HG02763 (cell line): Measurements from ENCODE around the gene GSK3B.

Source experiments
- ATAC-seq: cut with Tn5 transposase; IDR thresholded peaks from one replicate; pipeline ENCODE4 v1.9.1; 2021; ENCODE audit warnings: mild to moderate bottlenecking, moderate library complexity; ENCODE audit not compliant: unreplicated experiment

Gene GSK3B

DNA sequence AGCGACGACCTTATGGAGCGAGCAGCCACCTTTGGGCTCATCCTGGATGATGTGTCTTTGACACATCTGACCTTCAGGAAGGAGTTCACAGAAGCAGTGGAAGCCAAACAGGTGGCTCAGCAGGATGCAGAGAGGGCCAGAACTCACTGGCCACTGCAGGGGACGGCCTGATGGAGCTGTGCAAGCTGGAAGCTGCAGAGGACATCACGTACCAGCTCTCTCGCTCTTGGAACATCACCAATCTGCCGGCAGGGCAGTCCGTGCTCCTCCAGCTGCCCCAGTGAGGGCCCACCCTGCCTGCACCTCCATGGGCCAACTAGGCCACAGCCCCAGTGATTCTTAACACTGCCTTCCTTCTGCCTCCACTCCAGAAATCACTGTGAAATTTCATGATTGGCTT, 302.0 kb downstream of the GSK3B start:
- ATAC-seq, result no peak

- ATAC-seq, result no peak
These were observed 303.9 kb downstream of the GSK3B start for GRCh38 chr3:119790369-119790768.

GRCh38 chr3:119786409-119786808, 307.8 kb downstream of the GSK3B start:
- no peak for ATAC-seq

- no peak for ATAC-seq
These were observed 310.4 kb downstream of the GSK3B start for GRCh38 chr3:119783883-119784282.

DNA sequence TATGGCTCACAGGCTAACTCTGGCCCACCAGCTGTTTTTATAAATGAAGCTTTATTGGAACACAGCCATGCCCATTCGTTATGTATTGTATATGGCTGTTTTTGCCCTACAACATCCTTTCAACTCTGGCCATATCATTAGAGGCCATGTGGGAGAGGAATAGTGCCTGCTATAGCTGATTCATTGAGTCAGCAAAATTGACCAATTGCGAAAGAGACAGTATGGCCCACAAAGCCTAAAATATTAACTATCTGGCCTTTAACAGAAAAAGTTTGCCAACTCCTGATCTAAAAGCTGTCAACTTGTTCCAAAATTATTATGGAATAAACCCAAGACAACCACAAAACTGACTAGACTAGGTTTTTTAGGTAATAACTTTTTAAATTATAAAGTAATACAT, 311.0 kb downstream of the GSK3B start:
- ATAC-seq, result no peak

GRCh38 chr3:119782460-119782859, 311.8 kb downstream of the GSK3B start:
- no peak for ATAC-seq

GRCh38 chr3:119781330-119782198, 312.7 kb downstream of the GSK3B start, which contains the start of gene NR1I2:
Gene NR1I2, plus strand, starts transcription at chr3:119782101.
- no peak for ATAC-seq

- ATAC-seq, result no peak
These were observed 314.4 kb downstream of the GSK3B start for GRCh38 chr3:119779731-119780383.

DNA sequence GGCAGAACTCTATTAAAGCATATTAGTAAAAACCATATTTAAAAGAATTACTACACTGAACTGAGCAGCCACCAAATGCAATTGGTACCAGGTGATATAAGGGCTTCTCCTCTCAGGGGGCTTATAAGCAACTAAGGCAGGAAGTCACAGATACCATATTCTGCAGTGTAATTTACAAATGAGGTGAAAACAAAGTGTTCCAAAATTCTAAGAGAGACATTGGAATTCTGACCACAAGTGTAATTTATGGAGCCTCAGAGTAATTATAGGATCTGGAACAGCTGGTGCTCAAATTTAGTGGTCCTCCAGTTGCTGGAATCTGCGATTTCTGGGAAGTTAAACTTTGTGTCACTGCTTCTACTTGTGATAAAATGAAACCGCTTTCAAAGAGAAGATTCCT, 315.4 kb downstream of the GSK3B start:
- ATAC-seq, result no peak

GRCh38 chr3:119778176-119778575, 316.1 kb downstream of the GSK3B start:
- no peak for ATAC-seq

- ATAC-seq, result no peak
These were observed 317.9 kb downstream of the GSK3B start for GRCh38 chr3:119776304-119776703.

DNA sequence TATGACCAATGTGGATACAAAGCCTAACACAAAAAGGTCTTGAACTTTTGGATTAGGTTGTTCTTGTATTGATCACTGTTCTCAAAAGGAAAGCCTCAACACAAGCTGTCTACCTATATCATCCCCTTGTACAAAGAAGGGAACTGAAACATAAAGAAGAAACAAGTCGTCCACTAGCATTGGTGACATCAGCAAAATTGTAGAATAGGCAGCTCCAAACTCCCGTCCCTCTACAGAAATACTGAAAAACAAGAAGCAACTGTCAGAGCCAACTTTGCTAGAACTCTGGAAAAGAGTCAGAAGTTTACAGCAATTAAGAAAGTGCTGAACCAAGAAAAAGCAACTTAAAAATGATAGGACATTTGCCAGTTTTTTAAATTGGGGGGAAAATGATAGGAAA, 319.8 kb downstream of the GSK3B start:
- peak; percentile 60 for ATAC-seq
